ES-I3 (cell line): Measurements from ENCODE around the gene RALGAPA2.
A peak's percentile ranks its signal among the peaks of the same experiment; 100 is the strongest.

Experiments
- H3K36me3 ChIP-seq: 2 replicates; pipeline ENCODE4 v1.6.1; 2013; ENCODE audit warnings: mild to moderate bottlenecking, low read length, control low read depth, moderate library complexity; ENCODE audit not compliant: insufficient read depth
- H3K4me1 ChIP-seq: 2 replicates; pipeline ENCODE4 v1.6.1; 2013; ENCODE audit warnings: mild to moderate bottlenecking, control low read depth, low read length; ENCODE audit not compliant: insufficient read depth
- H3K9ac ChIP-seq: 2 replicates; pipeline ENCODE4 v1.6.1; 2013; ENCODE audit warnings: low read depth, mild to moderate bottlenecking, low read length, moderate library complexity
- H3K9me3 ChIP-seq: 2 replicates; pipeline ENCODE4 v1.6.1; 2013; ENCODE audit warnings: mild to moderate bottlenecking, low read length, moderate library complexity; ENCODE audit not compliant: control insufficient read depth, insufficient read depth

RALGAPA2 gene

GRCh38 chr20:20456741-20457140 is 255.7 kb downstream of the RALGAPA2 start:
- Histone ChIP-seq H3K9me3 (no peaks in the 10 kb centered on the region), H3K36me3 (no peaks in the 10 kb centered on the region), H3K4me1 (peaks cover 12% of the 10 kb centered on the region), H3K9ac (no peak overlapping the region)

GRCh38 chr20:20455926-20456325 is 256.5 kb downstream of the RALGAPA2 start:
- no peaks in the 10 kb centered on the region for H3K36me3 ChIP-seq
- H3K9me3 ChIP-seq: no peaks in the 10 kb centered on the region
- H3K9ac ChIP-seq: no peak overlapping the region
- H3K4me1 ChIP-seq: peaks cover 7% of the 10 kb centered on the region

DNA sequence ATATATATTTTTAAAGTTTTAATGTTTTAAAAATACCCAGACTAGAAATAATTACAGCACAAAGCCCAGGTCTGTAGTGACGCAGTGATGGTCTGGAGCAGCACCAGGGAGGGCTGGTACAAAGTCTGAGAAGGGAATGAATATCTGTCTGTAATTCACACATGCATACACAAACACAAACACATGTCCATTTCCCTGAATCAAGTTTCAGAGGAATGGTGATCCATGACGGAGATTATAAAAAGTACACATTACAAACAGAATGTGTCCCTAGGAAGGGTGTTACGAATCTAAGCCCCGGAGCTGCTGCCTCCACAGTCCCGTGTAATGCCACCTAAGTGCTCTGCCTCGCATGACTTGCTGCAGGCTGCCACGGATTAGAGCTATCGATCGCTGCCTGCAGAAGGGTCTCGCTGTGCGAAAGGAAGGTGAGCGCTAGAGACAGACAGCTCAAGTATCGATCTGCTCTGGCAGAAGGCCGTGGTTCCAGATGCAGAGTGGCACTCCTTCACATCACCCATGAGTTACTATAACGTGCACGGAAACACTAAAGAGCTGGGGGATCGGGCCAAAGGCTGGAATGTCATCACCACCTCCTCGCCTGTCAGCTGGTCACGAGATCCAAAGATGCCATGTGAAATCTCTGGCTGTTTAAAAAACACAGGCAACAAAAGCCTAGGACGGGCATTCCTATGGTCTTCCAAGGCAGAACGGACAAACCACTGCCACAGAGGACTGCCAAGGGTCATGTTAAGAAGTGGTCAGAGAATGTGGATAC is 257.4 kb downstream of the RALGAPA2 start:
- no peaks in the 10 kb centered on the region for H3K36me3 ChIP-seq
- no peak overlapping the region for H3K9ac ChIP-seq
- H3K9me3 ChIP-seq: no peaks in the 10 kb centered on the region
- H3K4me1 ChIP-seq: peaks cover 7% of the 10 kb centered on the region

- Histone ChIP-seq H3K36me3 (no peaks in the 10 kb centered on the region), H3K4me1 (peaks cover 7% of the 10 kb centered on the region), H3K9me3 (no peaks in the 10 kb centered on the region), H3K9ac (no peak overlapping the region)
These were observed 258.1 kb downstream of the RALGAPA2 start for GRCh38 chr20:20454367-20454766.

DNA sequence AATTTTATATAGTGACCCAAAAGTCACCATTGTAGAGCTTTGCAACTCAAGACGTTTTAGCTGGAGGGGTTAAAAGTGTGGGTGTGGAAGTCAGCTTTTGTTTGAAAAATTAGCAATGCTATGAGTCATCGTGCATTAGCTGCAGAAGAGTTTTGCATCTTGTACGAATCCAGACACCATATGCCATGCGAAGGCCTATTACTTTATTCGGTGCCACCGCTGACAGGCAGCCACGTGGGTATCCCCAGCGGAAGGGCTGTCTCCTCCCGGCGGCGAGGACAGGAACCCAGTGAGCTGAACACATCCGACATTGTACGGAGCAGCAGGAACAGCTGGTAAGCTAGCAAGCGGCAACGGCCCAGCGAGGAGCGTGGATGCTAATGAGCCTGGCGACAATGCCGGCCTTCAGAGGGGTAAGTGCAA is 260.2 kb downstream of the RALGAPA2 start:
- H3K36me3 ChIP-seq: no peaks in the 10 kb centered on the region
- no peaks in the 10 kb centered on the region for H3K9me3 ChIP-seq
- H3K9ac ChIP-seq: peak overlapping the region; percentile 8; the same call in 1 of the 2 replicates
- peaks cover 7% of the 10 kb centered on the region for H3K4me1 ChIP-seq

DNA sequence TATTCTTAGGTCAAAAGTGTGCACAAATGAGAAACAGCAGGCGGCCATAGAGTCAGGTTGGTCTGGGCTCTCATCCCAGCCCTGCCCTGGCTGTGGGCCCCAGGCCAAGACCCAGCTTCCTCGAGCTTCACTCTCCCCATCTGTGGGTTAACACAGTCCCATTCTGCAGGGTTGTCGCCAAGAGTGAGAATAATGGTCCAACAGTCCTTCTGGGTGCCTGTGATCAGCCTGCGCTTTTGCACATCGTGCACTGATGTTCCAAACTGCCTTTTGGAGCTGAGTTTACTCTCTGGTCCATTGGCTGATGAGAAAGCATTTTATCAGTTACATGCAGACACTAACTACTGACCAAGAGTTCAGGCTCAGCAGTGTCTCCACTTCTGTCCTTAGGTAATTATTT is 261.9 kb downstream of the RALGAPA2 start:
- Histone ChIP-seq H3K4me1 (peaks cover 7% of the 10 kb centered on the region), H3K9ac (no peak overlapping the region), H3K9me3 (no peaks in the 10 kb centered on the region), H3K36me3 (no peaks in the 10 kb centered on the region)

GRCh38 chr20:20448881-20449280 is 263.6 kb downstream of the RALGAPA2 start:
- no peaks in the 10 kb centered on the region for H3K9me3 ChIP-seq
- H3K4me1 ChIP-seq: peaks cover 7% of the 10 kb centered on the region

DNA sequence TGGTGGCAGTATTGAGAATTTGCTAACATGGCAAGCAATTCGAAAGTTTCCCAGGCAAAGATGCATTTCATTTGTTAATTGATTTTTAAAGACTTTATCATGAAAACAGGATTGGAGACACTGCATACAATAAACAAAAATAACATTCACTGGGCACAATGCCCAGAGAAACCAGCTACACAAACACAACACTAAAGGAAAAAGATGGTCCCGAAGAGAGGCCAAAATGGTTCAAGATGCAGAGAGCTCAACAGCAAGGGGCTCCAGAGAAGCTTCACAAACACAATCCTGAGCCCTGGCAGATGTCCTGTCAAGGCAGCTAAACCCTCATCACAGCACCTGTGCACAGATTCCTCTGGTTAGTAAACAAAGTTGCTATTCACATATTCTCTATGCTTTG is 265.2 kb downstream of the RALGAPA2 start:
- H3K36me3 ChIP-seq: no peaks in the 10 kb centered on the region
- peaks cover 4% of the 10 kb centered on the region; the same call in 1 of the 2 replicates for H3K4me1 ChIP-seq
- no peak overlapping the region for H3K9ac ChIP-seq
- no peaks in the 10 kb centered on the region for H3K9me3 ChIP-seq

More at GRCh38 chr20:20448881-20449280, 263.6 kb downstream of the RALGAPA2 start:
- no peak overlapping the region for H3K9ac ChIP-seq
- no peaks in the 10 kb centered on the region for H3K36me3 ChIP-seq

GRCh38 chr20:20446425-20447015 is 265.9 kb downstream of the RALGAPA2 start:
- Histone ChIP-seq H3K9me3 (no peaks in the 10 kb centered on the region), H3K36me3 (no peaks in the 10 kb centered on the region), H3K9ac (no peak overlapping the region), H3K4me1 (peaks cover 4% of the 10 kb centered on the region; the same call in 1 of the 2 replicates)

GRCh38 chr20:20446001-20446400 is 266.4 kb downstream of the RALGAPA2 start:
- Histone ChIP-seq H3K36me3 (no peaks in the 10 kb centered on the region), H3K4me1 (peaks cover 7% of the 10 kb centered on the region), H3K9me3 (no peaks in the 10 kb centered on the region), H3K9ac (no peak overlapping the region)

DNA sequence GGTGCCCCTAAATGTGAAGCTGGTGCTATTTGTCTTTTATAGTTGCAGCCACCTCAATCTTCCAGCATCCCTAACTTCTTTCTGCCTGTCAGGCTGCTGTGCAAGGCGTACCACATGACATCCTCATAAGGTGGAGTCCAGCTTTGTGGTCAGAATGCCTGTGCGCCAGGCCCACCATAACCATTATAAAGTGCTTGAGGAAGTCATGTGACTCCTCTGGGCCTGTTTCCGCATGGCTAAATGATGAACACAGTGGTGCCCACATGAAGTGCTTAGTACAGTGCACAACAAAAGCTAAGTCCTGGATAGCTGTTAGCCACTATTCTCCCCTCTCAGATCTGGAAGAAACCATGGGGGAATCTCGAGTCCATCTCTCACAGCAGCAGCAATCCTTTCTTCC is 268.9 kb downstream of the RALGAPA2 start:
- H3K9me3 ChIP-seq: no peaks in the 10 kb centered on the region
- H3K36me3 ChIP-seq: no peaks in the 10 kb centered on the region
- no peak overlapping the region for H3K9ac ChIP-seq
- peaks cover 11% of the 10 kb centered on the region for H3K4me1 ChIP-seq

GRCh38 chr20:20442466-20442865 is 270.0 kb downstream of the RALGAPA2 start:
- no peak overlapping the region for H3K9ac ChIP-seq
- H3K9me3 ChIP-seq: no peaks in the 10 kb centered on the region
- H3K4me1 ChIP-seq: peaks cover 11% of the 10 kb centered on the region
- no peaks in the 10 kb centered on the region for H3K36me3 ChIP-seq

GRCh38 chr20:20440886-20441658 is 271.4 kb downstream of the RALGAPA2 start:
- peaks cover 11% of the 10 kb centered on the region for H3K4me1 ChIP-seq
- H3K9ac ChIP-seq: no peak overlapping the region
- no peaks in the 10 kb centered on the region for H3K9me3 ChIP-seq
- no peaks in the 10 kb centered on the region for H3K36me3 ChIP-seq

DNA sequence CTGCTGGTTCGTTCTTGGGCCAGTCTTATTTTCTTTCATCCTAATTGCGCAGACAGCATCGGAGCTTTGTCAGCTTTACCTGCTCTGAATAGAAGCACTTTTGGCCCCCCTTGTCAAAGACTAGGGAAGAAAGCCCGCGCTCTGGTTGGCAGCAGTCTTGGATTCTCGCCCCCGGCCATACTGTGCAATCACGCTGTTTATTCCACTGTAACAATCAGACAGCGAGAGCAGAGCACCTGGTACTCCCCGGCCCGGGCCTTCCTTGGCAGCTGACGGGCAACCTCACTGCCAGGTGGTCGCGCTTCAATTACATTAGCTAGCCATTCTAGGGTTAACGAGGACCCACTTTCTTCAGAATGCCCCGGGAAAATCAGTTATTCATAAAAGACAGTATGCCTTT is 272.0 kb downstream of the RALGAPA2 start:
- Histone ChIP-seq H3K36me3 (no peaks in the 10 kb centered on the region), H3K4me1 (peaks cover 11% of the 10 kb centered on the region), H3K9me3 (no peaks in the 10 kb centered on the region), H3K9ac (no peak overlapping the region)
